ENCODE results near the gene TCF12.

- no peak for TF ChIP-seq CTCF (IDR thresholded peaks at IDR 0.05; ENCODE audit: insufficient read depth, low read depth, low read length)
- TF ChIP-seq EZH2 (IDR thresholded peaks at IDR 0.05; ENCODE audit: insufficient read depth, low read length) = no peak
These were observed 393.5 kb downstream of the TCF12 start for GRCh38 chr15:57312006-57312317.
